ENCODE measurements around the gene EIF5AL1.
"Not testable (repeated sequence)": the region's sequence is repeated elsewhere in the genome, so short reads cannot be mapped to it uniquely, and the experiment has no call there.

DNA sequence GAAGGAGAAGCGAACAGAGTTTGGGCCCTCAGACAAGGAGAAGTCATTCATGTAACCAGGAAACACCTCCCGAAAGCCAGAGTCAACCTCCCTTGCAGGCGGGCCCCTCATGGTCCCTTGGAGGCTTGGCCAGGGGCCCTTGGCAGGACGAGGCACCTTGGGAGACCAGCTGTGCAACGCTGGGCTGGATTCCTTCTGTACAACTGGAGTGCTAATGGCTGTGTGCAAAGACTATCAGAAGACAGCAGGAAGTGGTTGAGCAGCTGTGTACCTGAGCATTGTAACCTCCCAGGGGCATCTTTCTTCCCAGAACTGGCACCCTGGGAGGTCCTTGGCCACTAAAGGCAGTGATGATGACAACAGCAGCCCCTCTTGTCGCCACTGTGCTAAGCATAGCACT lies 9.4 kb downstream of the EIF5AL1 start:
- TF ChIP-seq POLR2A (IDR thresholded peaks at IDR 0.05): not testable (repeated sequence)
- TF ChIP-seq, protein P1, sequence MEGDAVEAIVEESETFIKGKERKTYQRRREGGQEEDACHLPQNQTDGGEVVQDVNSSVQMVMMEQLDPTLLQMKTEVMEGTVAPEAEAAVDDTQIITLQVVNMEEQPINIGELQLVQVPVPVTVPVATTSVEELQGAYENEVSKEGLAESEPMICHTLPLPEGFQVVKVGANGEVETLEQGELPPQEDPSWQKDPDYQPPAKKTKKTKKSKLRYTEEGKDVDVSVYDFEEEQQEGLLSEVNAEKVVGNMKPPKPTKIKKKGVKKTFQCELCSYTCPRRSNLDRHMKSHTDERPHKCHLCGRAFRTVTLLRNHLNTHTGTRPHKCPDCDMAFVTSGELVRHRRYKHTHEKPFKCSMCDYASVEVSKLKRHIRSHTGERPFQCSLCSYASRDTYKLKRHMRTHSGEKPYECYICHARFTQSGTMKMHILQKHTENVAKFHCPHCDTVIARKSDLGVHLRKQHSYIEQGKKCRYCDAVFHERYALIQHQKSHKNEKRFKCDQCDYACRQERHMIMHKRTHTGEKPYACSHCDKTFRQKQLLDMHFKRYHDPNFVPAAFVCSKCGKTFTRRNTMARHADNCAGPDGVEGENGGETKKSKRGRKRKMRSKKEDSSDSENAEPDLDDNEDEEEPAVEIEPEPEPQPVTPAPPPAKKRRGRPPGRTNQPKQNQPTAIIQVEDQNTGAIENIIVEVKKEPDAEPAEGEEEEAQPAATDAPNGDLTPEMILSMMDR (IDR thresholded peaks at IDR 0.05): not testable (repeated sequence)
